Measurements from ENCODE around the gene RMDN3.
A peak's percentile ranks its signal among the peaks of the same experiment; 100 is the strongest.

The RMDN3 gene

GRCh38 chr15:40749151-40749630, 5.9 kb downstream of the RMDN3 start:
- H3K36me3 Mint-ChIP-seq: peaks cover 50% of the 10 kb centered on the region
- no peak for DNase-seq

DNA sequence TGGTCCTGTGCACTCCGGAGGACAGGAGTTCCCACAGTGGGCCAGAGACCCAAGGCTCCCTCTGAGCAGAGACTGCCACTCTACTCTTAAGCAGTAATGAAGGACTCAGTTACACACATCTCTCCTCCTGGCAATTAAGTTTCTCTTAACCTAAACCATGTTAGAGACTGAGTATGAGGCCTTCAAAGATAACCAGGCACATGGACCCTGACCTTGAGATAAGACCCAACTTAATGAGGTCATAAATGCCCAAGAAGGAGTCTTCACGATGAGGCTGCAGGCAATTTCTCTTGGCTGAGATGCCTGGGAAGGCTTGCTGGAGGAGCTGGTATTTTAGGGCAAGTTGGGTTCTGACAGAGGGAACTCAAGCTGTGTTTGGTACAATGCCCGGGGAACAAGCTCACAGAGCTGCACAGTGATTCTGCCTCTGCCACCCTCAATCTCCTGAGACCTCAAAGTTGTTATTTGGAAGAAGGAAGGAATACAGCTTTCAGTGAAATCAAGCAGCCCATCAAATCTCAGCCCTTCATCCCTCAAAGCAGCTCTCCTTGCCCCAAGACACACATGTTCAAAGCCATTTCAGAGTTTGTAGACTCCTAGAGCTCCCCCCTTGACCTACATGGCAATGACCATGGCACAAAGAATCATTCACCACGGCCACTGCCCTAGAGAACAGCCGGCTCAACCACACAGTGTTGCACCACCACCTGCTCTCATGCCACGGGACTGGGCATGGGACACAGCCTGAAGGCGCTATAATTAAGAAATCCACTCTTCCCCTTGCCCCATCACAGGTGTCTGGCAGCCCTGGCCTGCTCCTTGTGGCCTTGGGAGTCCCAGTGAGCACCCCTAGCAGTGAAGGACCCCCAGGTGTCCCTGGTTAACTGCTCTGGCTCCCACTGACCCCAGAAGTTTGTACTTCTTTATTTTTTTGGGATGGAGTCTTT, 7.1 kb downstream of the RMDN3 start:
- peak; percentile 19 for DNase-seq
- Mint-ChIP-seq H3K27me3 (no peaks in the 10 kb centered on the region), H3K4me3 (no peak overlapping the region), H3K9me3 (no peaks in the 10 kb centered on the region), H3K4me1 (peaks cover 51% of the 10 kb centered on the region), H3K36me3 (peaks cover 51% of the 10 kb centered on the region), H3K27ac (no peak overlapping the region)
- CTCF ChIA-PET: interaction anchor here (1.4 to 1.5 kb wide), 2 partner anchors 35 to 68 kb away, joined by 3 to 6 read pairs; no protein-coding TSS in a partner anchor

More at GRCh38 chr15:40749151-40749630, 5.9 kb downstream of the RMDN3 start:
- Mint-ChIP-seq H3K27ac (no peak overlapping the region), H3K27me3 (no peaks in the 10 kb centered on the region), H3K9me3 (no peaks in the 10 kb centered on the region), H3K4me1 (peaks cover 50% of the 10 kb centered on the region), H3K4me3 (no peak overlapping the region)
- CTCF ChIA-PET: interaction anchor here (0.6 kb wide), 1 partner anchor 696 kb away, joined by 3 read pairs; no protein-coding TSS in a partner anchor

DNA sequence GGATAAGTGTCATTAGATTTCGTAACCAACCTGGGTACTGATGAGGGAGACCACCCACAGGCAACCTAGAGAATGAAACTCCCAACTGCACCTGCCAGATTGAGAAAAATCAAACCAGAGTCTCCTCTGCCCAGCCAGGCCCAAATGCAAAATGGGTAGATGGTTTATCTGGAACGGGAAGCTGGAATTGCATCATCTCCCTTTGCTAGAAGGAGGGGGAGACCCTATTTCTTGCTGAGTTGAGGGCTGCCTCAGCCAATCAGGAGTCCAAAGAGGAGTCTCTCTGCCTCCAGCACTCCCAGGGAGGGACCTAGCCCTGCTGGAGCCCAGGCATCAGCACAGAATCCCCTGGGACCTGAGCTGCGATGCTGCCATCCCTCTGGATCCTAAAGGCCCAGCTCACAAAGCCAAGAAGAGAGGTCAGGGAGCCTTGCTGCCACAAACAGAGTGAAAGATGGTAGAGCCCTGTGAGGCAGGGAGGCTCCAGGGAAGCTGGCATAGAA, 8.1 kb downstream of the RMDN3 start:
- H3K4me1 Mint-ChIP-seq: peaks cover 50% of the 10 kb centered on the region

DNA sequence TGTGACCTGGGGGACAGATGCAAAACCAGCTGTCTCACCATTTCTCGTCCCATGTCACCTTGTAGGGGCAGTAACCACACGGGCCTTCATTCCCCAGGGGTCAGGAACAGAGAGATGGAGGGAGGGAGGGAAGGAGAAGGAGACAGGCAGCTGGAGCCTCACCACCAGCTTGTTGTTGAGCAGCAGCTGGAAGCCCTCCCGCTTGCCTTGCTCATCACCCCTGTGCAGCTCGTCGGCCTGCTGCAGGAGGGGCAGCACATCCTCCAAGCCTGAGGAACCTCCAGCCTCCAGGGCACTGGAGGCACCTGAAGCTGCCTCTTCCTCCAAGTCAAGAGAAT, 10.3 kb downstream of the RMDN3 start:
- Mint-ChIP-seq H3K27me3 (no peaks in the 10 kb centered on the region), H3K27ac (peak overlapping the region; percentile 95), H3K9me3 (no peaks in the 10 kb centered on the region), H3K36me3 (peaks cover 47% of the 10 kb centered on the region), H3K4me3 (no peak overlapping the region), H3K4me1 (peaks cover 37% of the 10 kb centered on the region)
- peak; percentile 18 for DNase-seq
- CTCF ChIA-PET: interaction anchor here (0.6 to 1.8 kb wide), 6 partner anchors 8 to 149 kb away, joined by 3 to 11 read pairs (median 3); partner anchors contain the start of genes RAD51 and VPS18

More for the DNA sequence above, 8.1 kb downstream of the RMDN3 start:
- H3K4me3 Mint-ChIP-seq: no peak overlapping the region
- H3K27ac Mint-ChIP-seq: peak overlapping the region; percentile 52
- H3K9me3 Mint-ChIP-seq: no peaks in the 10 kb centered on the region
- peak; percentile 19 for DNase-seq
- CTCF ChIA-PET: interaction anchor here (0.5 to 1.5 kb wide), 3 partner anchors 36 to 67 kb away, joined by 3 to 6 read pairs (median 3); no protein-coding TSS in a partner anchor
- peaks cover 49% of the 10 kb centered on the region for H3K36me3 Mint-ChIP-seq
- H3K27me3 Mint-ChIP-seq: no peaks in the 10 kb centered on the region

DNA sequence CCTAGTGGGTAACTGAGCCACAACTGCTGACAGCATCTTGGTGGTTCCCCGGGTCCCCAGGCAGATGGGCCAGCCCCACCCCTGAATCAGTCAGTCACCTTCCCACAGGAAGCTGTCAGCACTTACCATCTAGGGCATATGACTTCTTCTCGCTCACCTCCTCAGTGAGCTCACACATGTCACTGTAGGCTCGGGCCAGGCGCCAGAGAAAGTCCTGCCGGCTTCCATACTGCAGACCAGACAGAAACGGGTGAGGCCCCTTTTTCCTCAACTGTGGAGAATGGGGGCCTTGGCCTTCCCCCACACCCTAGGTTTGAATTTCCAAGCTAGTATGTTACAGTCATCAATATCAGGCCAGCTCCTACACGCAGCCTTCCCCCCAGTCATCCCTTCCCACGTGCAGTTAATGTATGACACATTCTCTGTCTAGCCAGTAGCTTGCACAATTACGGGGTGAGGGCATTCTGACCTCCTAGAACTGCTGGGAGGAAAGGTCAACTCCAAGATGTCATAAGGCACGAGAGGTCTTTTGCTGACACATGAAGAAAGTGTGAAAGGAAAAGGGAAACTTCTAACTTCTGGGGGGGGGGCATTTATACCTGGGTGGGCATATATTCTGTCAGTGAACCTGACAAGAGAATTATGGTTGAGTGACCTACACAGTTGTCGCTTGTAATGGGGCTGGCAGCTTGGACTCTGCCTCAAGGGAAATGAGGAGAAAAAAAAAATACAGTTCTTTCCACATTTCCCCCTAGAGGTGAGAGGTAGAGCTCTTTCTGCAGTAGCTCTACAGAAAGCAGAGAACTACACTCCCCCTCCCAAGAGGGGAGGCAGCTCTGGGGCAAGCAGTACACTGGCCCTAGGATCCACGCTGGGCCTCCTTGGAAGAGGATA, 10.9 kb downstream of the RMDN3 start:
- H3K4me1 Mint-ChIP-seq: peaks cover 37% of the 10 kb centered on the region
- H3K9me3 Mint-ChIP-seq: no peaks in the 10 kb centered on the region
- CTCF ChIA-PET: interaction anchor here (0.6 to 1.8 kb wide), 9 partner anchors 8 to 150 kb away, joined by 3 to 11 read pairs (median 3); partner anchors contain the start of genes RAD51 and VPS18
- peak overlapping the region; percentile 95 for H3K27ac Mint-ChIP-seq
- H3K36me3 Mint-ChIP-seq: peaks cover 45% of the 10 kb centered on the region
- DNase-seq: peak; percentile 75
- H3K4me3 Mint-ChIP-seq: peak overlapping the region; percentile 45
- H3K27me3 Mint-ChIP-seq: no peaks in the 10 kb centered on the region

- H3K36me3 Mint-ChIP-seq: peaks cover 51% of the 10 kb centered on the region
- H3K4me3 Mint-ChIP-seq: peak overlapping the region; percentile 45
- H3K9me3 Mint-ChIP-seq: no peaks in the 10 kb centered on the region
- peak; percentile 36 for DNase-seq
- peak overlapping the region; percentile 95 for H3K27ac Mint-ChIP-seq
- peaks cover 37% of the 10 kb centered on the region for H3K4me1 Mint-ChIP-seq
- H3K27me3 Mint-ChIP-seq: no peaks in the 10 kb centered on the region
- CTCF ChIA-PET: interaction anchor here (1.0 to 1.8 kb wide), 6 partner anchors 8 to 151 kb away, joined by 3 to 11 read pairs (median 3); partner anchors contain the start of genes RAD51 and VPS18
Observed at GRCh38 chr15:40743485-40743901, 11.6 kb downstream of the RMDN3 start.

DNA sequence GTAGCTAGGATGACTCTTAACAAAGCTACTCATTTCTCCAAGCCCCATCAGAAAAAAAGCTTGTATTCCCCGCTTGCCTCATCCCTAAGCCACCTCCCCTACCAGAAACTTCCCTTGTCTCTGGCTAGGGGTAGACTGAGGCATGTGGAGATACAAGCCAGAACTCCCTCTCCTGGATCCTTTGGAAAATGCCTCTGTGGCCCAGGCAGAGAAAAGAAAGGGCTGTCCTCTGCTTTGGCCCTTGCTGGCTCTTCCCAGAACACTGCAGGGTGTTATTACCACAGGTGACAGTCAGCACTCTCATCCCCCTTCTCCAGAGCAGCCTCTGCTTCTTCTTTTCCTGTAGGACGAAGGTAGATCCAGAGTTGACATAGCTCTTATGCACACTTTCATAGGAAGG, 15.2 kb downstream of the RMDN3 start:
- no peaks in the 10 kb centered on the region for H3K9me3 Mint-ChIP-seq
- peaks cover 55% of the 10 kb centered on the region for H3K36me3 Mint-ChIP-seq
- H3K27ac Mint-ChIP-seq: peak overlapping the region; percentile 28

GRCh38 chr15:40739047-40739446, 16.0 kb downstream of the RMDN3 start:
- no peak for DNase-seq
- Mint-ChIP-seq H3K4me1 (peaks cover 18% of the 10 kb centered on the region), H3K9me3 (no peaks in the 10 kb centered on the region), H3K4me3 (no peak overlapping the region), H3K27ac (peak overlapping the region; percentile 14), H3K36me3 (peaks cover 53% of the 10 kb centered on the region), H3K27me3 (no peaks in the 10 kb centered on the region)
- CTCF ChIA-PET: interaction anchor here (0.5 to 1.8 kb wide), 3 partner anchors 10 to 17 kb away, joined by 3 to 5 read pairs (median 4); no protein-coding TSS in a partner anchor

More for the DNA sequence above, 15.2 kb downstream of the RMDN3 start:
- no peak overlapping the region for H3K4me3 Mint-ChIP-seq
- H3K27me3 Mint-ChIP-seq: no peaks in the 10 kb centered on the region
- peaks cover 26% of the 10 kb centered on the region for H3K4me1 Mint-ChIP-seq
- no peak for DNase-seq
- CTCF ChIA-PET: interaction anchor here (1.2 to 1.4 kb wide), 2 partner anchors 12 to 43 kb away, joined by 3 to 5 read pairs; no protein-coding TSS in a partner anchor

DNA sequence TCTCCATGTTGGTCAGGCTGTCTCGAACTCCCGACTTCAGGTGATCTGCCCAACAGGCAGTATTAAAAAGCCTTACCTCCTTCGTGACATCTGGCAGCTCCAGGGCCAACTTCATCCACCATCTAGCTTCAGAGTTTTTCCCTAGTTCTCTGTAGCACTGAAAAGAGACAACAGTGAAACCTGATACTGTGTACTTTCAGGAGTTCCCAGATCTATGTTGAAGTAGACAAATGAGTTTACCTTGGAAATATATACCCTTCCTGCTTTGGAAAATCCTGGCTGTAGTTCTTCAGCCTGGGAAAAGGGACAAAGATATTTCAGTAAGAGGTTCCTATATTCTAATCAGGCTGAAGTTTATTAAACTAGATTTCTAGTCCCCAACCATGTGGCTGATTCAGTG, 18.0 kb downstream of the RMDN3 start:
- DNase-seq: no peak
- Mint-ChIP-seq H3K36me3 (peaks cover 50% of the 10 kb centered on the region), H3K27ac (no peak overlapping the region), H3K4me1 (no peaks in the 10 kb centered on the region), H3K27me3 (no peaks in the 10 kb centered on the region), H3K4me3 (no peak overlapping the region), H3K9me3 (no peaks in the 10 kb centered on the region)
- CTCF ChIA-PET: interaction anchor here (0.7 to 1.8 kb wide), 2 partner anchors 8 to 46 kb away, joined by 3 to 5 read pairs; no protein-coding TSS in a partner anchor

GRCh38 chr15:40736575-40736974, 18.5 kb downstream of the RMDN3 start:
- no peak overlapping the region for H3K27ac Mint-ChIP-seq
- H3K4me3 Mint-ChIP-seq: no peak overlapping the region
- CTCF ChIA-PET: interaction anchor here (0.7 kb wide), 1 partner anchor 46 kb away, joined by 3 read pairs; no protein-coding TSS in a partner anchor
- H3K36me3 Mint-ChIP-seq: peaks cover 53% of the 10 kb centered on the region
- no peaks in the 10 kb centered on the region for H3K9me3 Mint-ChIP-seq
- no peak for DNase-seq
- no peaks in the 10 kb centered on the region for H3K4me1 Mint-ChIP-seq
- no peaks in the 10 kb centered on the region for H3K27me3 Mint-ChIP-seq

- Mint-ChIP-seq H3K36me3 (peaks cover 47% of the 10 kb centered on the region), H3K27ac (peak overlapping the region; percentile 33)
- CTCF ChIA-PET: interaction anchor here (0.9 to 1.0 kb wide), 2 partner anchors 10 to 22 kb away, joined by 3 read pairs; no protein-coding TSS in a partner anchor
Observed at GRCh38 chr15:40731034-40731433, 24.0 kb downstream of the RMDN3 start.

DNA sequence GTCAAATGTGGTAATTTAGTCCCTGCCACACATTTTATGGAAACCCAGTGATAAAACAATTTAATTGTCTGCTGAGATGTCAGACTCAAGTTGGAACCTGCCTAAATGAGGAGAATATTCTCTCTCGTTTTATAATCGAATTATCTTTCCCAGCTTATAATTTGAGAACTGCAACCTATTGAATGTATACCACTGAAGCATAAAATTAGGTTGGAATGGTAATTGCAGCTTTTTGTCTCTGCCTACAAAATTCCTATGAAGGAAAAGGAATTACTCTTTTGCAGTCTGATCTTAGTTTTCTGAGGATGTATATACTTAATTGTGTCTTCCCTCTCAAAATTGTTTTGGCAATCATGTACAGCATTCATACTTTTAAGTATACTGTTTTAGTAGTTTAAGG, 31.1 kb downstream of the RMDN3 start:
- DNase-seq: no peak
- H3K4me1 Mint-ChIP-seq: peaks cover 10% of the 10 kb centered on the region
- no peak overlapping the region for H3K27ac Mint-ChIP-seq
- no peak overlapping the region for H3K4me3 Mint-ChIP-seq
- no peaks in the 10 kb centered on the region for H3K9me3 Mint-ChIP-seq
- CTCF ChIA-PET: interaction anchor here (1.3 kb wide), 2 partner anchors 59 to 170 kb away, joined by 3 read pairs; partner anchors contain the start of gene VPS18
- H3K36me3 Mint-ChIP-seq: peaks cover 28% of the 10 kb centered on the region
- no peaks in the 10 kb centered on the region for H3K27me3 Mint-ChIP-seq

More at GRCh38 chr15:40731034-40731433, 24.0 kb downstream of the RMDN3 start:
- Mint-ChIP-seq H3K27me3 (no peaks in the 10 kb centered on the region), H3K4me3 (no peak overlapping the region), H3K4me1 (no peaks in the 10 kb centered on the region), H3K9me3 (no peaks in the 10 kb centered on the region)
- no peak for DNase-seq

- no peak overlapping the region for H3K4me3 Mint-ChIP-seq
- no peak for DNase-seq
- peaks cover 10% of the 10 kb centered on the region for H3K4me1 Mint-ChIP-seq
- CTCF ChIA-PET: interaction anchor here (0.6 to 1.3 kb wide), 3 partner anchors 16 to 171 kb away, joined by 3 to 4 read pairs (median 3); partner anchors contain the start of gene VPS18
- H3K27me3 Mint-ChIP-seq: no peaks in the 10 kb centered on the region
- H3K9me3 Mint-ChIP-seq: no peaks in the 10 kb centered on the region
- peaks cover 22% of the 10 kb centered on the region for H3K36me3 Mint-ChIP-seq
- no peak overlapping the region for H3K27ac Mint-ChIP-seq
Observed at GRCh38 chr15:40722934-40723333, 32.1 kb downstream of the RMDN3 start.
